K562 treated with DMSO at 1 percent for 24 hours (cell line): Measurements from ENCODE around the gene AVPR1A. TPM values are rescaled to one million over a fixed set of nuclear protein-coding genes. Genes with fewer than 3 reads are reported as not detected.

ENCODE experiments used
- total RNA-seq: library from RNA; unstranded; fragments of 300-600 nt; gene quantifications from 2 replicates; pipeline ENCODE4 v1.2.3, GENCODE V29; 2022; ENCODE audit warnings: low read depth; ENCODE audit not compliant: insufficient read depth

The AVPR1A gene
- 0.23 TPM in 1 of 2 replicates, not detected in the other for total RNA-seq

GRCh38 chr12:63150713-63151622 lies at the start of gene AVPR1A:
AVPR1A (minus strand) TSS chr12:63151201; CDS start chr12:63150836, 365 bp downstream.

Other genes starting within 250 kb of the AVPR1A start
- gene PPM1H, start 216.1 kb downstream of the AVPR1A start, total RNA-seq = 10.6 and 11.1 TPM in 2 replicates